Measurements from ENCODE around the gene CTAG1A.

GRCh38 chrX:154549766-154550165 is 35.2 kb upstream of the CTAG1A start:
- TF ChIP-seq POLR2AphosphoS5 (IDR thresholded peaks at IDR 0.05) (no peak), CTCF (IDR thresholded peaks at IDR 0.05) (no peak), POLR2A (IDR thresholded peaks at IDR 0.05) (no peak)
